Tibial nerve (tissue), 4 donors: Measurements from ENCODE around the gene PLD5.

Experiments used
- CTCF ChIP-seq, 5 experiments: fragments of 200-600 bp in 3 of 5; fragments of 450-650 bp in 2 of 5; sonication (generic) in 3 of 5; IDR thresholded peaks; one replicate each; pipeline ENCODE4 v1.5.1; 2016 to 2019; ENCODE audit warnings: antibody characterized with exemption in 5 of 5, mild to moderate bottlenecking in 3 of 5, moderate library complexity in 2 of 5
- EP300 ChIP-seq, 2 donors: sonication (generic); formaldehyde crosslinking; IDR thresholded peaks; one replicate each; pipeline ENCODE4 v1.6.1; 2017; ENCODE audit warnings: antibody characterized with exemption in 2 of 2, mild to moderate bottlenecking in 1 of 2
- POLR2A ChIP-seq, 2 donors: fragments of 450-650 bp; IDR thresholded peaks; one replicate each; pipeline ENCODE4 v1.6.1; 2017; ENCODE audit warnings: antibody characterized with exemption in 2 of 2, mild to moderate bottlenecking in 2 of 2, moderate library complexity in 2 of 2

DNA sequence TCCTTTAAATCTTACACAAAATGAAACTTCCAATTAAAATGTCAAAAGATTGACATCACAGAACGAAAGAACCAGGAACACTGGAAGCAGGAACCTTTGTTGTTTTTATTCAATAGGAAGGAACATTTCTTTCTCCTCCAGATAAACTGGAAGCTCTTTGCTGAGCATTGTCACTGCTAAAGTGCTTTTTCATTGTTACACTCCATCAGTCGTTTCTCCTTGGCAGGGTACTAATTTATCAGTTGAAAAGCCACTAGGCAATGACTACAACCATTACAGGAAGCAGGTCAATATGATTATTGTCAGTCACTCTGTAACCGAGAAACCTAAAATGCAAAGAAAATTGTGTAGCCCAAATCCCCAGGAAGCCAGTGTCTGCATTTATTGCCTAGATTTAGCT lies 362.4 kb downstream of the PLD5 start:
- no peak for TF ChIP-seq CTCF (IDR thresholded peaks at IDR 0.05)
- no peak for TF ChIP-seq POLR2A (IDR thresholded peaks at IDR 0.05)
- no peak for TF ChIP-seq EP300 (IDR thresholded peaks at IDR 0.05)
